PC-9 (cell line): ENCODE results near the gene ZNF280A. TPM values are rescaled to one million over a fixed set of nuclear protein-coding genes. Genes with fewer than 3 reads are reported as not detected.

Experiments
- BruUV-seq: library from RNA; stranded (reverse); fragments of 400-500 nt; replicated peaks from 2 replicates; lab custom pipeline; 2021; lab: Mats Ljungman, UMichigan
- CTCF ChIA-PET: fragments of 300-600 bp; sonication (Branson Sonifier 250); formaldehyde crosslinking; loops from one replicate; lab custom pipeline; 2022; ENCODE audit warnings: antibody characterized with exemption; lab: Charles Lee
- POLR2A ChIA-PET: fragments of 300-600 bp; sonication (Branson Sonifier 250); formaldehyde crosslinking; loops from one replicate; lab custom pipeline; 2022; ENCODE audit warnings: antibody characterized with exemption; ENCODE audit not compliant: unreplicated experiment; lab: Charles Lee
- DNase-seq, 2 experiments: peaks; one replicate each; pipeline versions ENCODE4 v3.0.0 to v3.0.0-alpha.2; 2015 to 2022; ENCODE audit warnings: mixed read lengths in 1 of 2
- H2AFZ ChIP-seq: fragments of 200-600 bp; sonication (generic); 2 replicates; pipeline ENCODE4 v1.8.1; 2017; ENCODE audit warnings: antibody characterized with exemption
- H3F3A ChIP-seq: fragments of 200-600 bp; sonication (generic); 2 replicates; pipeline ENCODE4 v1.8.1; 2017; ENCODE audit warnings: antibody characterized with exemption, mild to moderate bottlenecking, low read depth; ENCODE audit not compliant: insufficient read depth
- H3K27ac ChIP-seq: fragments of 200-600 bp; sonication (generic); 2 replicates; pipeline ENCODE4 v1.6.1; 2016; ENCODE audit warnings: mixed run types
- H3K27me3 ChIP-seq: fragments of 200-600 bp; sonication (generic); 2 replicates; pipeline ENCODE4 v1.6.1; 2016; ENCODE audit warnings: low read depth, mixed run types; ENCODE audit not compliant: insufficient read depth
- H3K36me3 ChIP-seq: fragments of 200-600 bp; sonication (generic); 2 replicates; pipeline ENCODE4 v1.6.1; 2016; ENCODE audit warnings: low read depth, mixed run types
- H3K4me1 ChIP-seq: fragments of 200-600 bp; sonication (generic); replicated peaks from 2 replicates; pipeline ENCODE4 v1.6.1; 2016; ENCODE audit warnings: mixed run types; ENCODE audit not compliant: insufficient read depth
- H3K4me2 ChIP-seq: fragments of 200-600 bp; sonication (generic); 2 replicates; pipeline ENCODE4 v1.6.1; 2017; ENCODE audit warnings: mixed run types
- H3K4me3 ChIP-seq: fragments of 200-600 bp; sonication (generic); 2 replicates; pipeline ENCODE4 v1.6.1; 2016; ENCODE audit warnings: mixed run types
- H3K79me2 ChIP-seq: fragments of 200-600 bp; sonication (generic); 2 replicates; pipeline ENCODE4 v1.6.1; 2017; ENCODE audit warnings: low read depth, mixed run types
- H3K9me2 ChIP-seq: fragments of 200-600 bp; sonication (generic); 2 replicates; pipeline ENCODE4 v1.8.1; 2017; ENCODE audit warnings: mild to moderate bottlenecking; ENCODE audit not compliant: insufficient read depth
- H3K9me3 ChIP-seq: fragments of 200-600 bp; sonication (generic); 2 replicates; pipeline ENCODE4 v1.8.1; 2016; ENCODE audit warnings: low read depth; ENCODE audit not compliant: insufficient read depth
- H4K20me1 ChIP-seq: fragments of 200-600 bp; sonication (generic); 2 replicates; pipeline ENCODE4 v1.8.1; 2017; ENCODE audit not compliant: insufficient read depth
- CTCF ChIP-seq: fragments of 200-600 bp; sonication (generic); conservative IDR thresholded peaks from 2 replicates; pipeline ENCODE4 v1.6.1; 2017; ENCODE audit warnings: mixed run types, antibody characterized with exemption, mild to moderate bottlenecking, moderate library complexity
- EZH2 ChIP-seq: fragments of 200-600 bp; sonication (generic); IDR thresholded peaks from 2 replicates; pipeline ENCODE4 v1.8.0; 2017; ENCODE audit warnings: antibody characterized with exemption, low read depth
- intact Hi-C: fragments of 100-400 bp; cut with micrococcal nuclease; formaldehyde crosslinking; loops from one replicate; pipeline ENCODE4 v1.10.0; 2022; ENCODE audit not compliant: unreplicated experiment
- total RNA-seq: library from RNA; stranded (reverse); gene quantifications from 2 replicates; pipeline ENCODE4 v1.2.3, GENCODE V29; 2021

Gene ZNF280A
- total RNA-seq, 1 experiment from 2014 or later: not detected

- Histone ChIP-seq H3K36me3 (no peaks in the 10 kb centered on the region), H2AFZ (no peak overlapping the region), H3K4me3 (no peak overlapping the region), H3K27ac (no peak overlapping the region), H3K4me2 (no peak overlapping the region), H3K9me2 (no peaks in the 10 kb centered on the region), H3K9me3 (no peaks in the 10 kb centered on the region), H3K27me3 (peaks cover 12% of the 10 kb centered on the region; the same call in 1 of the 2 replicates), H3K4me1 (no peaks in the 10 kb centered on the region), H3K79me2 (no peaks in the 10 kb centered on the region), H4K20me1 (no peaks in the 10 kb centered on the region), H3F3A (no peaks in the 10 kb centered on the region)
- BruUV-seq: no TSS peak
- POLR2A ChIA-PET: no interaction called here
- CTCF ChIA-PET: no interaction called here
- TF ChIP-seq CTCF (no peak), EZH2 (no peak)
- intact Hi-C loops: no loop called here
- DNase-seq: no peak
These were observed 33.9 kb upstream of the ZNF280A start for GRCh38 chr22:22553735-22554586.

- CTCF ChIA-PET: no interaction called here
- no peaks in the 10 kb centered on the region for H3K9me2 ChIP-seq
- no TSS peak for BruUV-seq
- TF ChIP-seq CTCF (no peak), EZH2 (no peak)
- peaks cover 20% of the 10 kb centered on the region; the same call in 1 of the 2 replicates for H3K27me3 ChIP-seq
- no peaks in the 10 kb centered on the region for H3K36me3 ChIP-seq
- no peak overlapping the region for H3K4me3 ChIP-seq
- no peak for DNase-seq
- no peak overlapping the region for H3K27ac ChIP-seq
- POLR2A ChIA-PET: no interaction called here
- no peaks in the 10 kb centered on the region for H3K79me2 ChIP-seq
- H3K9me3 ChIP-seq: no peaks in the 10 kb centered on the region
- no peaks in the 10 kb centered on the region for H3F3A ChIP-seq
- intact Hi-C loops: no loop called here
- no peak overlapping the region for H3K4me2 ChIP-seq
- no peak overlapping the region for H2AFZ ChIP-seq
- H3K4me1 ChIP-seq: no peaks in the 10 kb centered on the region
- no peaks in the 10 kb centered on the region for H4K20me1 ChIP-seq
These were observed 33.1 kb upstream of the ZNF280A start for GRCh38 chr22:22553141-22553540.

GRCh38 chr22:22552630-22553029, 32.6 kb upstream of the ZNF280A start:
- POLR2A ChIA-PET: no interaction called here
- Histone ChIP-seq H3K27me3 (peaks cover 26% of the 10 kb centered on the region), H3K36me3 (no peaks in the 10 kb centered on the region), H3K27ac (no peak overlapping the region), H4K20me1 (no peaks in the 10 kb centered on the region), H3K9me2 (no peaks in the 10 kb centered on the region), H3F3A (no peaks in the 10 kb centered on the region), H2AFZ (no peak overlapping the region), H3K4me2 (no peak overlapping the region), H3K9me3 (no peaks in the 10 kb centered on the region), H3K4me1 (no peaks in the 10 kb centered on the region), H3K79me2 (no peaks in the 10 kb centered on the region), H3K4me3 (no peak overlapping the region)
- BruUV-seq: no TSS peak
- TF ChIP-seq CTCF: no peak
- TF ChIP-seq EZH2: no peak
- intact Hi-C loops: no loop called here
- CTCF ChIA-PET: no interaction called here
- no peak for DNase-seq
